ENCODE measurements around the gene F13A1. TPM values are rescaled to one million over a fixed set of nuclear protein-coding genes. Genes with fewer than 3 reads are reported as not detected.

Gene F13A1
- total and polyA plus RNA-seq, 2 of the 8 experiments (the other 6 are each of a cell fraction or from before 2014, with no cell fraction given) = 0.57 to 1.5 TPM

DNA sequence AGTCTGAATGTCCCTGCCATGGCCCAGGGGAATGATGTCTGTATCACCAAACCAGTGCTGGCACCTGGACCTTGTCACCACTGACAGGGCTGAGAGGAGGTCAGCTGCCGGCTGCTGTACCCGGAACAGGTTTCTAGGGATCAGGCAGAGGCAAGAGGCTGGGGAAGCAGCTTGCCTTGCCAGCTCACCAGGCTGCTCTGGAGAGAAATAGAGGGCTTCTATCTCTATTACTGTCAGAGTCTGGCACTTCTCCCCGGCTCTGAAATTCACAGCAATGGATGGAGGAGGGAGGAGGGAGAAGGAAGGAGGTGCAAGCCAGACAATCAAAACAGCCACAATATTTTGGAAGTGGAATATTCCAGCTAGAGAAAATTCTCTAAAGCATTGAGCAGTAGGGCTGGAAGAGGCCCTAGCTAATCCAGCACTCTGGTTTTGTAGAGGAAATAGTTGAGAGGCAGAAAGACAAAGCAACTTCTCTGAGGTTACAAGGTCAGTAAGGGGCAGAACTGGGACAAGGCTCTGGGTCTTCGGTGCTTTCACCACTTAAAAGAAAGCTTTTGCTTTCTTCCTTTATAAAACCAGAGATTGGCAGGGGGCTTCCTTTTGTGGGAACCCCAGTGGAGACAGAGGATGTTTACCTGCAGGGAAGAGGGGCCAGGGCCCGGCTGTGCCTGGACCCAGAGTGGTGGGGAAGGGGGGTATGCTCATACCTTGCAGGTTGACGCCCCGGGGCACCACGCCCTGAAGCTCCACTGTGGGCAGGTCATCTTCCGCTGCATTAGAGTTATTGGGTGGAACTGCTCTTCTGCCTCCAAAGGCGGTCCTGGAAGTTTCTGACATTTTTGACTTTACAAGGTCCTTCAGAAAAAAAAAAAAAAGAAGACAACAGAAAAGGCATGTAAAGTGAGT lies 2.4 kb downstream of the F13A1 start (continued):
- TF ChIP-seq CTCF (IDR thresholded peaks at IDR 0.05; ENCODE audit: control extremely low read depth in 1 of 3, insufficient read depth in 1 of 3, low read depth in 1 of 3, low read length in 3 of 3) (no peak), YY1 (IDR thresholded peaks at IDR 0.05; ENCODE audit: low read depth, low read length) (no peak), BCL11A (IDR thresholded peaks at IDR 0.05; ENCODE audit: low read depth in 2 of 2, low read length in 2 of 2) (no peak), CBX8 (IDR thresholded peaks at IDR 0.05; ENCODE audit: borderline replicate concordance, low read depth, low read length) (no peak), CHD1 (IDR thresholded peaks at IDR 0.05; ENCODE audit: low read depth, low read length) (no peak)

Data from H1 (cell line).